GM12892 (cell line): ENCODE results near the gene ZNF80.

ENCODE experiments used
- DNase-seq: peaks from one replicate; pipeline ENCODE4 v3.0.0; 2011; ENCODE audit not compliant: insufficient read length
- FAIRE-seq: peaks from 2 replicates; lab custom pipeline; 2011; peaks lifted over from hg19 to GRCh38; lab: Jason Lieb, UNC
- POLR2A ChIP-seq: IDR thresholded peaks from 2 replicates; pipeline ENCODE4 v1.6.1; 2011; ENCODE audit warnings: low read depth, low read length, control low read depth
- POLR2AphosphoS5 ChIP-seq: IDR thresholded peaks from 2 replicates; pipeline ENCODE4 v1.6.1; 2011; ENCODE audit warnings: low read depth, low read length, control low read depth
- TAF1 ChIP-seq: IDR thresholded peaks from 2 replicates; pipeline ENCODE4 v1.6.1; 2011; ENCODE audit warnings: low read depth, mild to moderate bottlenecking, control low read depth, low read length, borderline replicate concordance

ZNF80 gene

GRCh38 chr3:114186501-114186900, 50.9 kb downstream of the ZNF80 start:
- no peak for DNase-seq
- TF ChIP-seq TAF1 (no peak), POLR2AphosphoS5 (no peak), POLR2A (no peak)
- no peak for FAIRE-seq
